HL-60 (cell line): ENCODE data around the gene RITA1.

Source experiments
- GABPA ChIP-seq: IDR thresholded peaks from 2 replicates; pipeline ENCODE4 v1.6.1; 2012; ENCODE audit warnings: low read depth
- TF ChIP-seq, protein P1 (sequence below): IDR thresholded peaks from one replicate; pipeline ENCODE4 v1.5.1; 2011; ENCODE audit warnings: low read length, control low read depth, inconsistent platforms; ENCODE audit not compliant: insufficient read depth

DNA sequence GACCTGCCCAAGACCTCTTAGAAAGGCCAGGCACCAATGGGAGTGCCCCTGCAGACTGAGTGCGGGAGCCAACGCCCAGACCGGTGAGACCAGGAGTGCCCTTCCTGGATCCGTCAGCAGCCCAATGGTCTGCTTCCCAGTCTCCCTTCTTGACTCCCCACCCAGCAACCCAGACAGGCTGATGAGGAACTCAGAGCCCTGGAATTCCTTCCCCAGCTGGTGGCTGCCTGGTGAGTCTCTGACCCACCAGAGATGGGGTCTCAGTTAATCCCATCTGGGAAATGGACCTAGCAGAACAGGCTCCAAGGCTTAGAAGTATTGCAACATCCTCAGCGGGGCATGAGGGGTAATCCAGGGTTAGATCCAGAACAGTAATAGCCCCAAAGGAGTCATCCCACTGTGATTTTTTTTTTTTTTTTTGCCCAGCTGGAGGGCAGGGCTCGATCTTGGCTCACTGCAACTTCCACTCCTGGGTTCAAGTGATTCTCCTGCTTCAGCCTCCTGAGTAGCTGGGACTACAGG, 48.5 kb upstream of the RITA1 start:
- no peak for TF ChIP-seq GABPA
- TF ChIP-seq, protein P1, sequence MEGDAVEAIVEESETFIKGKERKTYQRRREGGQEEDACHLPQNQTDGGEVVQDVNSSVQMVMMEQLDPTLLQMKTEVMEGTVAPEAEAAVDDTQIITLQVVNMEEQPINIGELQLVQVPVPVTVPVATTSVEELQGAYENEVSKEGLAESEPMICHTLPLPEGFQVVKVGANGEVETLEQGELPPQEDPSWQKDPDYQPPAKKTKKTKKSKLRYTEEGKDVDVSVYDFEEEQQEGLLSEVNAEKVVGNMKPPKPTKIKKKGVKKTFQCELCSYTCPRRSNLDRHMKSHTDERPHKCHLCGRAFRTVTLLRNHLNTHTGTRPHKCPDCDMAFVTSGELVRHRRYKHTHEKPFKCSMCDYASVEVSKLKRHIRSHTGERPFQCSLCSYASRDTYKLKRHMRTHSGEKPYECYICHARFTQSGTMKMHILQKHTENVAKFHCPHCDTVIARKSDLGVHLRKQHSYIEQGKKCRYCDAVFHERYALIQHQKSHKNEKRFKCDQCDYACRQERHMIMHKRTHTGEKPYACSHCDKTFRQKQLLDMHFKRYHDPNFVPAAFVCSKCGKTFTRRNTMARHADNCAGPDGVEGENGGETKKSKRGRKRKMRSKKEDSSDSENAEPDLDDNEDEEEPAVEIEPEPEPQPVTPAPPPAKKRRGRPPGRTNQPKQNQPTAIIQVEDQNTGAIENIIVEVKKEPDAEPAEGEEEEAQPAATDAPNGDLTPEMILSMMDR, result no peak
